Neural cell (in vitro differentiated cells): Measurements from ENCODE around the gene MAT2A.

Experiments
- MXI1 ChIP-seq: fragments of 450-650 bp; conservative IDR thresholded peaks from 2 replicates; pipeline ENCODE4 v1.6.1; 2014; ENCODE audit warnings: antibody characterized with exemption, mild to moderate bottlenecking; ENCODE audit not compliant: poor library complexity, severe bottlenecking
- POLR2AphosphoS5 ChIP-seq: IDR thresholded peaks from 2 replicates; pipeline ENCODE4 v1.6.1; 2012
- RAD21 ChIP-seq: fragments of 450-650 bp; conservative IDR thresholded peaks from 2 replicates; pipeline ENCODE4 v1.6.1; 2014; ENCODE audit warnings: antibody characterized with exemption, mild to moderate bottlenecking, moderate library complexity
- SMC3 ChIP-seq: fragments of 450-650 bp; conservative IDR thresholded peaks from 2 replicates; pipeline ENCODE4 v1.6.1; 2014; ENCODE audit warnings: antibody characterized with exemption, mild to moderate bottlenecking, moderate library complexity; ENCODE audit not compliant: poor library complexity
- TF ChIP-seq, protein P1 (sequence below): fragments of 450-650 bp; IDR thresholded peaks from 2 replicates; pipeline ENCODE4 v1.5.1; 2014; ENCODE audit warnings: antibody characterized with exemption, mild to moderate bottlenecking, moderate library complexity; ENCODE audit not compliant: poor library complexity, severe bottlenecking
- TF ChIP-seq, protein P2 (sequence below): IDR thresholded peaks from 2 replicates; pipeline ENCODE4 v1.6.1; 2012; ENCODE audit warnings: borderline replicate concordance

DNA sequence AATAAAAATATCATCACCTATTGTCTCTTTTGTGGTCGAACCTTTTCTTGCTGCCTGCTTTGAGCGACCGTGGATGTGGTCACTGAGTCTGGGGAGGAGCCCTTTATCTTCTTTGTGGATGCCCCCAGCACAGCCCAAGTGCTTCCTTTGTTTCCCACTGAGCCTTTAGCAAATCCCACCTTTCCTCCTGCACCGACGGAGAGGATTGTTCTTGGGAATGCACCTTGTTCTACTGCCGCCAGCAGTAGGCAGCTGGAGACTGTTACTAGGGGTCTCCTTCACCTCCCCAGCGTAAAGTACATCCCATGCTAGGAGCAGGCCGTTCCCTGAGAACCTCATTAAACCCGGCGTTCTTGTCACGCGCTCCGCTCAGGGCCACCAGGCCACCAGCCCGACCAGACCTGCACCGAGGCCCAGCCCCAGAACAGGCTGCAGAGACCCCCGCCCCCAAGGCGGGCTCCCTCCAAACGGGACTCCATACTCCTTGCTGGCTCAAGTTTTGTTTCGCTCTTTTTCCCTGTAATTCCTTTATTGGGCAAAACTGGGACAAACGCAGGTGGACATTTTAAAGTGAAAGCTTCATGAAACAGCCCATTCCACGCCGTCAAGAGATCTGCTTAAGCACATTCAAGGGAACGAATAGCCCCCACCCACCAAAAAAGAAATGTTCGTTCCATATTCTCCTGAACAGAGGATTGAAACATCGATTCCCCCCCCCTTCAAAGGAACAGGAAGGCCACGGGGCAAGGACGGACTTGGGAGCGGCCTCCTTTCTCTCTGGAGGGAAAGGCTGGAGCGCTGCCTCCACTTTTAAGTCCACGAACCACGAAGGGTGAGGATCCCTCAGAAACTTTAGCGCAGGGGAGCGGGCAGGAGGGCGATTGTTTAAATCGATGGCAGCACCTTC is 1.1 kb upstream of the MAT2A start:
- TF ChIP-seq SMC3 (peak; percentile 72), MXI1 (peak; percentile 7), POLR2AphosphoS5 (peak; percentile 82), RAD21 (peak; percentile 74)
- TF ChIP-seq, protein P1, sequence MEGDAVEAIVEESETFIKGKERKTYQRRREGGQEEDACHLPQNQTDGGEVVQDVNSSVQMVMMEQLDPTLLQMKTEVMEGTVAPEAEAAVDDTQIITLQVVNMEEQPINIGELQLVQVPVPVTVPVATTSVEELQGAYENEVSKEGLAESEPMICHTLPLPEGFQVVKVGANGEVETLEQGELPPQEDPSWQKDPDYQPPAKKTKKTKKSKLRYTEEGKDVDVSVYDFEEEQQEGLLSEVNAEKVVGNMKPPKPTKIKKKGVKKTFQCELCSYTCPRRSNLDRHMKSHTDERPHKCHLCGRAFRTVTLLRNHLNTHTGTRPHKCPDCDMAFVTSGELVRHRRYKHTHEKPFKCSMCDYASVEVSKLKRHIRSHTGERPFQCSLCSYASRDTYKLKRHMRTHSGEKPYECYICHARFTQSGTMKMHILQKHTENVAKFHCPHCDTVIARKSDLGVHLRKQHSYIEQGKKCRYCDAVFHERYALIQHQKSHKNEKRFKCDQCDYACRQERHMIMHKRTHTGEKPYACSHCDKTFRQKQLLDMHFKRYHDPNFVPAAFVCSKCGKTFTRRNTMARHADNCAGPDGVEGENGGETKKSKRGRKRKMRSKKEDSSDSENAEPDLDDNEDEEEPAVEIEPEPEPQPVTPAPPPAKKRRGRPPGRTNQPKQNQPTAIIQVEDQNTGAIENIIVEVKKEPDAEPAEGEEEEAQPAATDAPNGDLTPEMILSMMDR: peak; percentile 71
- TF ChIP-seq, protein P2, sequence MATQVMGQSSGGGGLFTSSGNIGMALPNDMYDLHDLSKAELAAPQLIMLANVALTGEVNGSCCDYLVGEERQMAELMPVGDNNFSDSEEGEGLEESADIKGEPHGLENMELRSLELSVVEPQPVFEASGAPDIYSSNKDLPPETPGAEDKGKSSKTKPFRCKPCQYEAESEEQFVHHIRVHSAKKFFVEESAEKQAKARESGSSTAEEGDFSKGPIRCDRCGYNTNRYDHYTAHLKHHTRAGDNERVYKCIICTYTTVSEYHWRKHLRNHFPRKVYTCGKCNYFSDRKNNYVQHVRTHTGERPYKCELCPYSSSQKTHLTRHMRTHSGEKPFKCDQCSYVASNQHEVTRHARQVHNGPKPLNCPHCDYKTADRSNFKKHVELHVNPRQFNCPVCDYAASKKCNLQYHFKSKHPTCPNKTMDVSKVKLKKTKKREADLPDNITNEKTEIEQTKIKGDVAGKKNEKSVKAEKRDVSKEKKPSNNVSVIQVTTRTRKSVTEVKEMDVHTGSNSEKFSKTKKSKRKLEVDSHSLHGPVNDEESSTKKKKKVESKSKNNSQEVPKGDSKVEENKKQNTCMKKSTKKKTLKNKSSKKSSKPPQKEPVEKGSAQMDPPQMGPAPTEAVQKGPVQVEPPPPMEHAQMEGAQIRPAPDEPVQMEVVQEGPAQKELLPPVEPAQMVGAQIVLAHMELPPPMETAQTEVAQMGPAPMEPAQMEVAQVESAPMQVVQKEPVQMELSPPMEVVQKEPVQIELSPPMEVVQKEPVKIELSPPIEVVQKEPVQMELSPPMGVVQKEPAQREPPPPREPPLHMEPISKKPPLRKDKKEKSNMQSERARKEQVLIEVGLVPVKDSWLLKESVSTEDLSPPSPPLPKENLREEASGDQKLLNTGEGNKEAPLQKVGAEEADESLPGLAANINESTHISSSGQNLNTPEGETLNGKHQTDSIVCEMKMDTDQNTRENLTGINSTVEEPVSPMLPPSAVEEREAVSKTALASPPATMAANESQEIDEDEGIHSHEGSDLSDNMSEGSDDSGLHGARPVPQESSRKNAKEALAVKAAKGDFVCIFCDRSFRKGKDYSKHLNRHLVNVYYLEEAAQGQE: peak; percentile 94
